ENCODE results near the gene WWP2.
A peak's percentile ranks its signal among the peaks of the same experiment; 100 is the strongest.
"Not testable (repeated sequence)": the region's sequence is repeated elsewhere in the genome, so short reads cannot be mapped to it uniquely, and the experiment has no call there.

Gene WWP2

DNA sequence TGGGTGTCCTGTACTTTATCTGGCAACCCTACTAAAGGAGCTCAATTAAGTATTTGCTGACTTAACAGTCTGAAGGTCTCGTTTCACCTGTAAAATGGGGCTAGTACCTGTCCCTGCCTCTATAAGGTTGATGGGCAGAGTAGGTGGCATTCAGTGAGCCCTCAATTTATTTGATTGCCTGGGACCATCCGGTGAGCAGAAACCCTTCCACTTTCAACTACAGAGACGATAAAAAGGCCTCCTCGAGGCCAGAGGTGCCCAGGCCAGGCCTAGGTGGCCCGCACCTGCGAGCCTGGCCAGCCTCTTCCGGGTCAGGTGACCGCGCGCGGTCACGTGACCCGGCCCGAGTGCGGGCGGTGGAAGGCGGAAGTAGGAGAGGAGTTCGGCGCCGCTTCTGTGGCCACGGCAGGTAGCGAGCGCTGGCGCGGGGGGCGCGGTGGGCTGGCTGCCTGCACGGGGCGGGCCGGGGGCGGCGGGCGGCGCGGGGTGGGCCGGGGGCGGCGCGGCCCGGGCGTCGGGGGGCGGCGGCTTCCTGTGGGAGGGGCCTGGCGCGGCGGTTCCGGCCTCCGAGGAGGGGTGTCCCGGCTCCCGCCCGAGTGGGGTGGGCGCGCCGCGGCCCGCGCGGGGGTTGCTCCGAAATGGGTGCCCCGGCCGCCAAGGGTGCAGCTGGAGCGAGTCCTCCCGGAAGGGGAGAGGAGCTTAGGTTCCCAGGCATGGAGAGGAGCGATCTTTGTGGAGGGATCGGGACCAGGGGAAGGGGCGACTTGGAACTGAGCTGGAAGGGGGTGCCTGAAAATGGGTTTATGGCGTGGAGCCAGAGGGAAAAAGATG lies at the start of gene WWP2:
TSS of gene WWP2 (plus strand) at position 350 of the 831 bp plus-strand sequence. CDS start 24,679 bp downstream, outside the sequence.
- DNase-seq = peak; percentile 73

DNA sequence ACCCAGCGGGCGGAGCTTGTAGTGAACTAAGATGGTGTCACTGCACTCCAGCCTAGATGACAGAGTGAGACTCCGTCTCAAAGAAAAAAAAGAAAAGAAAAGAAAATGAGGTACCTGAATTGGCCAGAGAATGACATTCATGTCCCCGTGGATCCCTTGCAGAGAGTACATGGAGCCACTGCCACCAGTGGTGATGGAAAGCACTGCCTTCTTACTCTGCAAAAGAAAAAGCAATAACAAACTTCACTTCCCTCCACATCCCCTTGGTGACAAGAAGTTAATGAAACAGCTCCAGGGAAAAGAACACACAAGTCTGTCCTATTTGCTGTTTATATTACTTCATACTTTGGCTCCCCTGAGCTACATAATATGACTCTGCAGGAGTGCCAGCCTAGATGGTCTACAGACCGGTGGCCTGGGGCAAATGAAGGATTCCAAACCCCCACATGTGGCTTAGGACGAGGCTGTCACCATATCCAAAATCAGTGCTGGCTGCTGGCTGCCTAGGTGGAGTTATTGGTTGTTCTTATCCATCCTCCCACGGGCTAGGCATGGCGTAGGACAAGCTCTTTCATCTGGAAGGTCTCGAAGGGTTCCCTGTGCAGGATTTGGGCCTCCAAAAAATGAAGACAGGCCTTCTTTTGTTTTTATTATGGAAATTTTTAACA lies 49.1 kb upstream of the WWP2 start:
- no peak for DNase-seq

DNA sequence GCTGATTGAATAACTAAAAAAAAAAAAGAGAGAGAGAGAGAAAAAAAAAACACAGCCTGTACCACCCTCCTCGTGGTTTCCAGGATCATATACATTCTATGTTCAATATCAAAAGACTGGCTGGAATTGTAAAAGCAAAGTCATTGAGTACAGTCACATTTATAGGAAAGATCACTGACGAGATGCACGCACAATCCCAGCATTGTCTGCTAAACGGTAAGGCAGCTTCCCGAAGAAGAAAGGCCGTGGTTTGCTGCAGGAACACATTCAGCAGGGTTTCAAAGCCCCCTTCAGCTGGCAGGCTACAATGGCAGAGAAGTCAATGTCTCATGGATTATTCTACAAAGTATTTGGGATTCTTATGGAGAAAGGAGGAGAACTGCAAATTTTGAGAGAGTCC lies 45.1 kb upstream of the WWP2 start:
- DNase-seq = no peak

DNA sequence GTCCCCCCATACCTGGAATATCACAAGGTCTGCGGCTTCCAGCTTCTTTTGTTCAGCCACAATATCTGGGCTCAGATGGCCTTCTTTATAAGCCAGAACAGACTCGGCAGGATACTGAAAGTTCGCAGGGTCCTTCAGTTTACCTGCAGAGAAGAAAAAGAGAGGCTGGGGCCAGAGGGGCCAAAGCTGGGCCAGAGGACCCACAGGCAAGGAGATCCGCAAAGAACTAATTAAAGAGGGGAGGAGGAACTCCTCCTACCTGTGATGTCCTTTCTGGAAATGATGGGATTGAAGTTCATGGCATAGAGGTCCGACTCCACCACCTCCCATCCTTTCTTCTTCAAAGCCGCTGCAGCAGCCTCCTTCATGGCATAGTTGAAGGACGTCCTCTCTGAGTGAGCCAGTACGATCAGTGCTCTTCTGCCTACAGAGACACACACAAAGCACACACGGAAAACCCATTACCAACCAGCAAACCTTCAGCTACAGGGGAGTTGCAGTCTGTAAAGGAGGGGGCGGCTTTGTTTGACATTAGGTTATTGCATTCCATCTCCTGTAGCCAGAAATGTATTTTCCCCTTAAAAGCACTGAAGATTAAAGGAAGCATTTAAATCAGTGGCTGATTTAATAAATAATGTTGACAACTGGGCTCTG lies 43.9 kb upstream of the WWP2 start:
- DNase-seq = no peak

DNA sequence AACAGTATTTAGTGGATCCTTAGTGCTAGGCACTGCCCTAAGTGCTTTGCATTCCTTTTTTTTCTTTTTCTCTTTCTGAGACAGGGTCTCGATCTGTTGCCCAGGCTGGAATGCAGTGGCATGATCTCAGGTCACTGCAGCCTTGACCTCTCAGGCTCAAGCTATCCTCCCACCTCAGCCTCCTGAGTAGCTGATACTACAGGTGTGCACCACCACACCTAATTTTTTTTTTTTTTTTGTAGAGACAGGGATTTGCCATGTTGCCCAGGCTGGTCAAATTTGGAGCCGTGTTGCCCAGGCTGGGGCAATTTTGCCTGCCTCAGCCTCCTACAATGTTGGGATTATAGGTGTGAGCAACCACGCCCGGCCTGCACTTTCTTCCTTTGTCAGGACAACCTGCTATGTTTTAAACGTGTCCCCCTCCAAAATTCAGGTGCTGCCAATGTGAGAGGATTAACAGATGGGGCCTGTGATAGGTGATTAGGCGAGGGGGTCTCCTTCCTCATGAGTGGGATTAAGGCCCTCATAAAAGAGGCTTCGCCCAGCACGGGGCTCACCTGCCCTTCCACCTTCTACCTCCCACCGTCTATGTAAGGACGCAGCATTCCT lies 41.2 kb upstream of the WWP2 start:
- no peak for DNase-seq

DNA sequence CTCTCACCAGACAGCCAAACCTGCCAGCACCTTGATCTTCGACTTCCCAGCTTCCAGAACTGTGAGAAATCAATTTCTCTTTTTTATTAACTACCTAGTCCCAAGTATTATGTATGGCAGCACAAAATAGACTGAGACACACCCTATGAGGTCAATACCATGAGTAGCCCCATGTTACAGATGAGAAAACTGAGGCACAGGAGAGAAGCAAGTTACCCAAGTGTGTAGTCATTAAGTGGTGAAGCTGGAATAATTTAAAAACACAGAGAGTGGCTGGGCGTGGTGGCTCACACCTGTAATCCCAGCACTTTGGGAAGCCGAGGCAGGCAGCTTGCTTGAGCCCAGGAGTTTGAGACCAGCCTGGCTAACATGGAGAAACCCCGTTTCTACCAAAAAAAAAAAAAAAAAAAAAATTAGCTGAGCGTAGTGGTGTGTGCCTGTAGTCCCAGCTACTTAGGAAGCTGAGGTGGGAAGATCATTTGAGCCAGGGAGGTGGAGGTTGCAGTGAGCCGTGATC lies 40.6 kb upstream of the WWP2 start:
- no peak for DNase-seq

DNA sequence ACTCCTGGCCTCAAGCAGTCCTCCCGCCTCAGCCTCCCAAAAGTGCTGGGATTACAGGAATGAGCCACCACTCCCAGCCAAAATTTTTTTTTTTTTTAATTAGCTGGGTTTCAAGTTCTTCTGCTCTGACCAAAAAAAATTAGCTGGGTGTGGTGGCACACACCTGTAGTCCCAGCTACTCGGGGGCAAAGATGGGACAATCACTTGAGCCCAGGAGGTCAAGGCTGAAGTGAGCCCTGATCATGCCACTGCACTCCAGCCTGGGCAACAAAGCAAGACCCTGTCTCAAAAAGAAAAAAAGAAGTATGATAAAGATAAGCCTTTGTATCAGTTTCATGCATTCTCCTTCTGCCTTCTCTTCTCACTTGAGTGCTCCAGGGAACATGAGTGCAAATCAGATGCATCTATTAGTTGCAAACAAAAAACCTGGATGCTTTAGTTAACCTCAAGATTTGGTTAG lies 37.7 kb upstream of the WWP2 start:
- no peak for DNase-seq

DNA sequence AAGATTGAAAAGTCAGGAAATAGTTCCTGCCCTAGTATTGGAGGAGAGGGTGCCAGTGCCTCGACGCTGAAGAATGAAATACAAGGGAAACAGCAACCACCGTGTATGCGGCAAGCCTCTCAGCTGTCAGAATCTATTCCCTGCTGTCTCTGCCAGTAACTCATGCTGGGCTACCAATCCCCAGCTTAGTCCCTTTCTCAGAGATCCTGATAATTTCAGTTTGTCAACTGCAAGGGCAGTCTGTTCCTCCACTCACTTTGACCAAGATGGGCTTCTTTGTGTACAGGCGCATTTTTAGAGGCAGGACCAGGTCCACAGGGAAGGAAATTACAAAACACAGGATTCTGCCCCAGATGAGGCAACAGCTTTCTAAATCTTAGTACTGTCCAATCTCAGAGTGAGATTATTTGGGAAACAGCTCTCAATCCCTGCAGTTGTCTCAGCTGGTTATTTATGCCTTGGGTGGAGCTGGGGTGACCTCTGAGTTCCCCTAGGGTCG lies 37.1 kb upstream of the WWP2 start:
- no peak for DNase-seq

DNA sequence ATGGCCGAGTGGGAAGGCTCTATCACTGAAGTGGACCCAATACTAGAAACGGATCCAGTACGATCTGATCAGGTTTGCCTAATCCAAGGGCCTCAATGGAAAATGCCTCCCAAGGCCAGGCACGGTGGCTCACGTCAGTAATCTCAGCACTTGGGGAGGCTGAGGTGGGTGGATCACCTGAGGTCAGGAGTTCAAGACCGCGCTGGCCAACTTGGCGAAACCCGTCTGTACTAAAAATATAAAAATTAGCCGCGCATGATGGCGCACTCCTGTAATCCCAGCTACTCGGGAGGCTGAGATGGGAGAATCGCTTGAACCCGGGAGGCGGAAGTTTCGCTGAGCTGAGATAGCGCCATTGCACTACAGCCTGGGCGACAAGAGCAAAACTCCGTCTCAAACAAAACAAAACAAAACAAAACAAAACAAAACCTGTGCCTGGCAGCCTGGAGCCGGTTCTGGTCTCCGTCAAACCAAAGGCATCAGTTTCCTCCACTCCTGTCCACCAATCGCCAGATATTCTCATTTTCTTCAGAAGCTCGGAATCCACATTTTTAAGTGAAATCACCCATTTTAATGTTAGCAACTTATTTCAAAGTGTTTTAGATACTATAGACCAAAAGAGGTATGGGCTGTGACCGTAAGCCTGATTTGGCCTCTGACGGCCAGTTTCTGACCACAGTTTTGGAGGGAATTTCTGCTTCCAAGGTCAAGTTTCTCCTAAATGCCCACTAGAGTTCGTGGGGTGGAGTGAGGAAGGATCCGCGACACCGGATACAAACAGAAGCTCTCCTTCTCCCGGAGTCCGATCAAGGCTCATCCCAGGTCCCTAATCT lies 36.4 kb upstream of the WWP2 start:
- DNase-seq = no peak

DNA sequence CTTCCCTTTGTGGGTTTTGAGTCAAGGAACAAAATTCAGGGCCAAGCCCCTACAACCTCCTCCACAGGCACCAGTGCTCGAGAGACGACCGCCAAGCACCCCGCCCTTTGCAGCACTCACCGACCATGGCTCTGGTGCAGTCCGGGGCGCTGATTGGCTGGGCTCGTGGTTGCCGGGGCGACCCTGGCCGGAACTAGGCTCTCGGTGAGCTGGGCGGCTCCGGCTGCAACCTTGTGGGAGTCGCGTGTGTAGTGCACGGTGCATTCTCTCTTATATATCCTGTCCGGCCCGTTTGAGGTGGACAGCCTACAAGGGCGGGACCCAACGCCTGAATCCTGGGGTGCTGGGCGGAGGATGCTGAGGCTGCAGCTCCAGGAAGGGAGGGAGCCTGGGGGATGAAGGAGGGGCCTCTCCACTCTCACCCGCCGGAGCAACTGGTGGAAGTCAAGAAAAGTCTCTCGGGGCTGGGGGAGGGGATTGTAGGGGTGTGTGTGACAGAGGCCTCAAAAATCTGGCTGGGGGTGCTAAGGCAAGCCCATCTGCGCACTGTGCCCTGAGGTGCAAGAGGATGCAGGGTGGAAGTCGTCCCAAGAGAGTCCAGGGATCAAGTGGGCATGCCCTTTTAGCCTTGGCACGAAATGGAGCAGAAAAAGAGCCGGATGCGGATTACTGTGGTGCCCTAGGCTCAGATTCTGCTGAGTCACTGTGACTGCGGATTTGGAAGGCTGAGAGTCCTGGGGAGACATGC lies 35.6 kb upstream of the WWP2 start, which contains the start of gene NQO1:
TSS of gene NQO1 (minus strand) at position 248 of the 748 bp plus-strand sequence. CDS start at position 127, 121 bp downstream.
- DNase-seq = peak; percentile 90

DNA sequence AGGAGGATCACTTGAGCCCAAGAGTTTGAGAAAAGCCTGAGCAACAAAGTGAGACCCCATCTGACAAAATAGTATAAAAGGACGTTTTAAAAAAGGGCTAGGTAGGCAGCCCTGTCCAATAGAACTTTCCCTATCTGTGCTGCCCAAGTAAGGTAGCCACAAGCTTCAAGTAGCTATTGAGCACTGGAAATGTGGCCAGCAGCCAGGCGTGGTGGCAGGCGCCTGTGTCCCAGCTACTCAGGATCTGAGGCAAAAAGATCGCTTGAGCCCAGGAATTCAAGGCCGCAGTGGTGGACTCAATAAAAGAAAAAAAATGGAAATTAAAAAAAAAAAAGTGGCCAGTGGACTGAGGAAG lies 34.2 kb upstream of the WWP2 start:
- no peak for DNase-seq

DNA sequence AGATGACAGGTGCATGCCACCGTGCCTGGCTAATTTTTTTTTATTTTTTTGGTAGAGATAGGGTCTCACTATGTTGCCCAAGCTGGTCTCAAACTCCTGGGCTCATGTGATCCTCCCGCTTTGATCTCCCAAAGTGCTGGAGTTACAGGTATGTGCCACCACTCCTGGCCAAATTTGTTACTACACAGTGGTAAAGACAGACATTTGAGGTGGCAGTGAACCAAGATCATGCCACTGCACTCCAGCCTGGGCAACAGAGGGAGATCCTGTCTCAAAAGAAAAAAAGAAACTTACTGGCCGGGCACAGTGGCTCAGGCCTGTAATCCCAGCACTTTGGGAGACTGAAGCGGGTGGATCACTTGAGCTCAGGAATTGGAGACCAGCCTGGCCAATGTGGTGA lies 33.1 kb upstream of the WWP2 start:
- DNase-seq = not testable (repeated sequence)

DNA sequence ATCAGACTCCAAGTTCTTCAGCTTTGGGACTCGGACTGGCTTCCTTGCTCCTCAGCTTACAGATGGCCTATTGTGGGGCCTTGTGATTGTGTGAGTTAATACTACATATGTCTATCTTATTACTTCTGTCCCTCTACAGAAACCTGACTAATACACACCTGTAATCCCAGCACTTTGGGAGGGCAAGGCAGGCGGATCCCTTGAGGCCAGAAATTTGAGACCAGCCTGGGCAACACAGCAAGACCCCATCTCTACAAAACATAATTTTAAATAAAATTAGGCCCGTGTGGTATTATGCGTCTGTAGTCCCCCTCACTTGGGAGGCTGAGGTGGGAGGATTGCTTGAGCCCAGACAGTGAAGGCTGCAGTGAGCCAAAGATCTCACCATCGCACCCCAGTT lies 30.9 kb upstream of the WWP2 start:
- DNase-seq = not testable (repeated sequence)

DNA sequence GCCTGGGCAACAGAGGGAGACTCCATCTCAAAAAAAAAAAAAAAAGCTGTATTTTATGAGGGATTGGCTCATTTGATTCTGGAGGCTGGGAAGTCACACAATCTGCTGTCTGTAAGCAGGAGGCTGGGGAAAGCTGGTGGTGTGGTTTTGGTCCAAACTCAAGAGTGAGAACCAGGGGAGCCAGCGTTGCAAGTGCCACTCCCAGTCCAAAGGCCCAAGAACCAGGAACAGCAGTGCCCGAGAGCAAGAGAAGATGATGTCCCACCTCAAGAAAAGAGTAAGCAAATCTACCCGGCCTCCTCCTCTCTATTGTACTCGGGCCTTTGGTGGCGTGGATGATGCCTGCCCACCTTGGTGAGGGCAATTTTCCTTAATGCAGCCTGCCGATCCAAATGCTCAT lies 30.0 kb upstream of the WWP2 start:
- DNase-seq = no peak

DNA sequence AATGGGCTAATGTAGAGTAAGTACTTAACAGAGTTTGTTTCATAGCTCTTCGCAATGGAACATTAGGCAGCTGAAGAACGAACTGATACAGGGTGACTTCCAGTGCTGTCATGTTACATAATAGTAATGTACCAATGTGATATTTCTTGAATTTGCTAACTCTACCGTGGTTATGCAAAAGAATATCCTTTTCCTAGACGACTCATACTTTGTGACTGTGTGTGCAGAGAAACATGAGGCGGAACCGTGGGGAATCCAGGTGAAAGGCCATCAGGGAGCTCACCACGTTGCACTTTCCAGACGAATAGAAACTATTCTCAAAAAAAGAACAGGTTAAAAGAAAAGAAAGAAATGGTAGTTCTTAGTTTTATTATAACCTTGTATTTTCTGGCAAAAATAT lies 20.6 kb upstream of the WWP2 start:
- DNase-seq = no peak

DNA sequence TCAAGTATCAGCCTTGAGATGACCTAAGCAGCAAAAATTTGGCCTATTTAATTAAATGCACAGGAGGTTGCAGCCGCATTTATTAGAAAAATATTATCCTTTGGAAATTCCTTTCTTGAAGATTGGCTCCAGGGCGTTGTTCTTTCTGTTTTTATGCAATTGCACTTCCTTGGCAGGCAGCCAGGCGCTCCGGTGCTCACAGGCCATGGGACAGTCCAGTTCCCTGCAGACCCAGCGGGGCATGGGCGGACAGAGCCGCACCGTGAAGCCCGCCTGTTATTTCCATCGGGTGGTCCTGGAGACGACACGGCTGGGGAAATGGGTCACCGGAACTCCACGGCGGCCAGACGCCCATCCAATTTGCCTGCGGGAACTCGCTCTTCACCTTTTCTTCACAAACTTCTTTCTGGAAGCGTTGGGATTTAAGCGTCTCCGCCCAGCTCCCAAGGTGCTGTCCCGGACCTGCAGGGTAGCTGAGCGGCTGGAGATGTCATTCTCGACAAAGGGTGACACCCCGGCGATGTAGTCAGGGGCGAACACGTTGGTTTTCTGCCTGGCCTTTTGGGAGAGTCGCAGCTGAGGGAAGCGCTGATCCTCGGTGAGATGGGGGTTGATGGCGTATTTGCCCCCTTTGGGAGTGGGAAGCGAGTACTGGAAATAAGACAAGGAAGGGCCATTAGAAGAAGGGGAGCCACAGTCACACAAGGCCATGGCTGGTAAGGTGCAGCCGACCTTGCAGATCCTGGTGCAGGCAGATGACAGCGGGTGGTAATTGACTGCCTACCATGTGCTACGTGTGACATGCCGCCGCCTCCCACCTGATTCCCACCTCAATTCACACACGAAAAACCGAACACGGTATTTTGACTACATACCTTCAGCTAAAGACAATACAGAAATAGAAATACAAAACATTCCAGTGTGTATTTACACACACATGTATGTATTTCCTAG lies 19.9 kb upstream of the WWP2 start:
- DNase-seq = no peak

DNA sequence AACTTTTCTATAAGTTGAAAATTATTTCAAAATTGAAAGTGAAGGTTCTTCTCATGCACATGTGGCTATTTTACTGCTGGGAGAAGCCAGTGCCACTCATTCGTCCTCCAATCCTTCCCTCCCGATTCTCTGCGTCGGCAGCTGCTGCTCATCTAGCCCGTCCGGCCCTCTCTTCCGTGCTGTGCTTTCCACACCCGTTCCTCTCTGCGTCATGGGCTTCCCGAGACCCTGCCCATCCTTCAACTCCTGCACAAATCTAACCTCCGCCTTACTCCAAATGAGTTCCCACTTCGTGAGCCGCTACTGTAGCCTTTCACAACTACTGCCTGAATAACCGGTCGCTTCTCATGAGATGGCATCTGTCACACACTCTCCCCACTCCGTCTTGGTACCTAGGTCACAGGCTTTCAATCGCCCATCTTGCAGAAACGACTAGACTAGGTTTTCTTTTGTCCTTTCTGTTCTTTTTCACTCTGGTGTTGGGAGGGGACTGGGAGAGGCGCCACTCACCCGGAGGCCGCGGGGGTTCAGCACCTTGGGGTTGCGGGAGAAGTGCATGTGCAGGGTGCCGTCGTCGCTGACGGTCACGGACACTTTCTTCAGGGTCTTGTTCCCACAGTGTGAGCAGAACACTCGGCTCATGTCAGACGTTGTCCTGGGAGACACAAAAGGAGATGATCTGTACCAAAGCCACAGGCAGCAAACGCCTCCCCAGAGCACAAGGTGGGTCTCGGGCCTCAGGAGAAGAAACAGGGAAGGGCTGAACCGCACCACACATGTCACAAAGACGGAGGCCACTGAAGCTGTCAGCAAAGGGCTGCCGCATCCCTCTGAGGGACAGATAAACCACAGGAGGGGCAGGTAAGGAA lies 17.5 kb upstream of the WWP2 start:
- no peak for DNase-seq

DNA sequence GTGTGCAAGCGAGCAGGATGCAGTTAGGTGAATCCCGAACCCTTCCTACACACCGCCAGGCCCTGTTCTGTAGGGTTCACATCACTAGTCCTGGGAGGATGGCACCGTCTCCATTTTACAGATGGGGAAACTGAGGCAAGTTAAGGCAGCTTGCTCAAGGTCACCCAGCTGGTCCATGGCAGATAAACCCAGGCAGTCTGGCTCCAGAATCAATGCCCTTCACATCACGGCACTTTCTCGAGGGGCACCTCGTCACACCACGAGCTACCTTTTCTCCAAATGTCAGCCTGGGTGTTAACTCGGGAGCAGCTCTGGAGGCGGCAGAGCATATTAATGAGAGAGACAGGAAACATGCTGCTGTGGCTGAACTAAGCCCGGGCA lies 16.9 kb upstream of the WWP2 start:
- DNase-seq = no peak

DNA sequence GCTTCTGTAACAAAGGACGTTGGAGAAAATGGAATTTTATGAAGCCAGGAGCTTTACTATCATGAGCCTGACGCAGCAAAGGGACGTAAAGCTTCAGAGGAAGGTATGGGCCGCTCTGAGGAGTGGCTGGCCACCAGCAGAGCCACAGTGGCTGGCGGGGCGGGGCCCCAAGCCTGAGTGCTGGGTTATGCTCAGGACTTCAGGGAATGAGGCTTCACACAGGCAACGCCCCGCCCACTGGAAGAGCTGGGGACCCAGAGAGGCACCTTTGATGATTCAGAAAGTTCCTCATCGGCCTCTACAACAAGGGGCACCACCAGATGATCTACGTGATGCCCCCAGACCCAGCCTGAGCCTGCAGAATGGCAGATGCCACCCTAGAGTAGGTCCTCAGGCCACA lies 16.2 kb upstream of the WWP2 start:
- no peak for DNase-seq
